GM19043 (cell line): ENCODE results near the gene ASF1A.
"Not testable (repeated sequence)": the region's sequence is repeated elsewhere in the genome, so short reads cannot be mapped to it uniquely, and the experiment has no call there.

Experiments used
- ATAC-seq: cut with Tn5 transposase; IDR thresholded peaks from one replicate; pipeline ENCODE4 v1.9.1; 2021; ENCODE audit warnings: low read depth; ENCODE audit not compliant: unreplicated experiment

Gene ASF1A

DNA sequence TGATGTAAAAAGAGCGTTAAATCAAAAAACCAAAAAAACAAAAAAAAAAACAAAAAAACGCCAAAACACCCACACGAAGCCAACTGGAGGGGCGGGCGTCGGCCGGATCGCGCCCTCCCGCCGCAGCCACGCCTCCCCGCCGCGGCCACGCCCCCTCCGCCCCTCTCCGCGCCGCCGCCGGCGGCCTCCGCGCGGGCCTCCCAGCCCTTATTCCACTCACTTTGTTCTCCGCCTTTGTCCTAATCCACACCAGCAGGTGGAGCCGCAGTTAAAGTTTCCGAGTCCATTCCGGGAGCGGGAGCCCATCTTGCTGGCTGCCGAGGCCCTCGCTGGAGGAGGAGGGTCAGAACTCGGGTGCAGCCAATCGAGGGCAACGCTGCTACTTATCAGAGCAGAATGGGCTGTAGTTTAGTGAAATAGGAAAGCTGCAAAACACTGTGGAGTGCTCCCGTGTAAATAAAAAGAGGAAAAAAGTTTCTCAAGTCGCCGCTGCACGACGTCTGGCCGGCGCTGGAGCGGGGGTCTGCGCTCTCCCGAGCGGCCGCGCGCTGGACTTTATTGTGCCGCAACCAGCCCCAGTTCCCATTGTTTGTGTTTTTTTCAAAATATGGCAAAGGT is at the start of gene ASF1A:
TSS of gene ASF1A (plus strand) at position 346 of the 618 bp plus-strand sequence. CDS start at position 608, 262 bp downstream.
- ATAC-seq: peak; percentile 63

DNA sequence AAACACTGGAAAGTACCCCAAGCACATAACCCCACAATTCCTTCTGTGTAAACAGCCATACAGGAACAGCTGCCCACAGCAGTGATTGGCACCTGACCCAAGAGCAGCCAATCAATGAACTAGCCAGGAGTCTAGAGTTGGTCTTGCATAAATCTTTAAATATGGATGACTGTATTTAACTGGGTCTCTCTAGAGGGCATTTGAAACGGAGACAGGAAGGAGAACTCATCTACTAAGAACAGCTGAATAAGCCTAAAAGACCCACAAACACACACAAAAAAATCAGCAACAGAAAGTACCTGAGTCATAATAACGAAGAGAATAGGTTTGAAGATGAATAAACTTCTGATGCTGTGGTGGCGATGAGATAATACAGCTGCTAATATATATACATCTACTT is 49.0 kb upstream of the ASF1A start:
- ATAC-seq: peak; percentile 54

DNA sequence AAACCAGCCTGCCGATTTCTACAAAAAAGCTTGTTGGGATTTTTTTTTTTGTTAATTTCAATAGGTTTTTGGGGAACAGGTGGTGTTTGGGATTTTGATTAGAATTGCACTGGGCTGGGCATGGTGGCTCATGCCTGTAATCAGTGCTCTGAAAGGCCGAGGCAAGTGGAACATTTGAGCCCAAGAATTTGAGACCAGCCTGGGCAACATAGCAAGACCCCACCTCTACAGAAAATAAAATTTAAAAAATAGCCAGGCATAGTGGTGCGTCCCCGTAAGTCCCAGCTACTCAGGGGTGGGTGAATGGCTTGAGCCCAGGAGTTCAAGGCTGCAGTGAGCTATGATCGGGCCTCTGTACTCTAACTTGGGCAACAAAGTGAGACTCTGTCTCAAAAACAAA is 40.5 kb upstream of the ASF1A start:
- no peak for ATAC-seq

DNA sequence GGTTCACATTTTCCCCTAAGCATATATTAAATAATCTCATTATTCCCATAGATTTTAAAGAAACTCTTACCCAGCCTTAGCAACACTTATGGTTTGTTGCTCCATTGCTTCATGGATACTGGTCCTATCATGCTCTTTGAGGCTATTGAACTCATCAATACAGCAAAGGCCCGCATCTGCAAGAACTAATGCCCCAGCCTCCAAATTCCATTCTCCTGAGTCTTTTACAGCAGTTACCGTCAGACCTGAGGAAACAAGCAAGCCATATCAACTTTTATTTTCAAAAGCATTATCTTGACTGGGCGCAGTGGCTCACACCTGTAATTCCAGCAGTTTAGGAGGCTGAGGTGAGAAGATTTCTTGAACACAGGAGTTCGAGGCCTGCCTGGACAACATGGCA is 37.7 kb upstream of the ASF1A start:
- no peak for ATAC-seq

DNA sequence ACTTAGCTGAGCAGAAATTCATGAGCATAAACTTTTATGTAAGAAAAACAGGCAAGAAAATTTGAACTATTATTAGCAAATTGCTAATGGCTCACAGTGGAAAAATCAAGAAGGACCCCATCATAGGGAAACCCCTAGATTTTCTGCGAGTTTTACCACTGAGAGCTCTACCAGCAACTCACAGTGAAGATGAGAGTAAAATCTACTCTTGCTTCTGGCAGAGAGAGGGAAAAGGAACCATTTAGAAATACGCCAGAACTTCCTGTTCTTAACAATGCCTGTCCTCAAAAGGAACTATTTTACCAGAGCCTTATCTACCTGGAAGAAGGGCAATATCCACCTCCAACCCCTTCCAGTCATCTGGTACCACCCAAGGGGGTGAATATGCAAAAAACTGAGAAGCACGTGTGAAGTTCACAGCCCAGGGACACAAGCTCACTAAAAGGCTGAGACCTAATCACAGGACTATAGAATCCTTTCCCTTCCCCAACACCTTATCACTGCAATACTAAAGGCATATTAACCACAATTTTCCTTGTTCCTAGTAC is 34.4 kb upstream of the ASF1A start:
- ATAC-seq: no peak

DNA sequence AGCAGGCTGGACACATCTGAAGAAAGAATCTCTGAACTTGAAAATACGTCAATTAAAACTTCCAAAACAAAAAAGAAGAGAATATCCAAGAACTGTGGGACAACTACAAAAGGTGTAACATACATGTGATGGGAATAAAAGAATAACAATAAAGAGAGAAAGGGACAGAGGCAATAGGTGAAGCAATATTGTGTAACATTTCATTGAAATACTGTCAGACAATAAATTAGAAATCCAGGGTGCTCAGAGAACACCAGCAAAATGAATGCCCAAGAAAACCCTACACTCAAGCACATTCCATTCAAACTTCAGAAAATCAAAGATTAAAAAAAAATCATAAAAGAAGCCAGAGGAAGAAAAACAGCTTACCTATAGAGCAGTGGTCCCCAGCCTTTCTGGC is 33.6 kb upstream of the ASF1A start:
- no peak for ATAC-seq

DNA sequence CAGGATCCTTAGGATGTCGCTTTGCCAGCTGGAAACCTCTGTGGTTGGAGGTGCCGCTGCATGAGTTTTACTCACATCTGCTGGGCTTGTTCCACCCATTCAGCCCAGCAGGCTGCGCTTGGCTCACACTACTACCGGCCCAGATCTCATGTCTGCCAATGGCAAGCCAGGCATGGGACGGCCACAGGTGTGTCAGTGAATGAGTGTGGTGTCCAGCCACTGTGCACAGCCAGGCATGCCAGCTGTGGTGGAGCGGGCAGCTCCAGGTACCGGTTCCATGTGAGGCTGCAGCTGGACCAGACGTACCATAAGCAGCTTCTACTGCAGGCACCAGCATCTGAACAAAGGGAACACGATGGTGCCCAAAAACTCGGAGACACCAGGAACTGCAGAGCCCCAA is 33.1 kb upstream of the ASF1A start:
- no peak for ATAC-seq

DNA sequence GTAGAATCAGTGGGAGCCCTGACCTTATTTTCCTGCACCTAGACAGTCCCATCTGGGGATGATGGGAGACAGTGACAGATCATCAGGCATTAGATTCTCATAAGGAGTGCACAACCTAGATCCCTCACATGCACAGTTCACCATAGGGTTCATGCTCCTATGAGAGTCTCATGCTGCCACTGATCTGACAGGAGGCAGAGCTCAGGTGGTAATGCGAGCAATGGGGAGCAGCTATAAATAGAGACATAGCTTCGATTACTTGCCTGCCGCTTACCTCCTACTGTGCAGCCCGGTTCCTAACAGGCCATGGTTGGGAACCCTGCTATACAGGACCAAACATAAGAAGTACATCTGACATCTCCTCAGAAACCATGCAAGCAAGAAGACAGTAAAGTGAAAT is 31.5 kb upstream of the ASF1A start:
- ATAC-seq: no peak

DNA sequence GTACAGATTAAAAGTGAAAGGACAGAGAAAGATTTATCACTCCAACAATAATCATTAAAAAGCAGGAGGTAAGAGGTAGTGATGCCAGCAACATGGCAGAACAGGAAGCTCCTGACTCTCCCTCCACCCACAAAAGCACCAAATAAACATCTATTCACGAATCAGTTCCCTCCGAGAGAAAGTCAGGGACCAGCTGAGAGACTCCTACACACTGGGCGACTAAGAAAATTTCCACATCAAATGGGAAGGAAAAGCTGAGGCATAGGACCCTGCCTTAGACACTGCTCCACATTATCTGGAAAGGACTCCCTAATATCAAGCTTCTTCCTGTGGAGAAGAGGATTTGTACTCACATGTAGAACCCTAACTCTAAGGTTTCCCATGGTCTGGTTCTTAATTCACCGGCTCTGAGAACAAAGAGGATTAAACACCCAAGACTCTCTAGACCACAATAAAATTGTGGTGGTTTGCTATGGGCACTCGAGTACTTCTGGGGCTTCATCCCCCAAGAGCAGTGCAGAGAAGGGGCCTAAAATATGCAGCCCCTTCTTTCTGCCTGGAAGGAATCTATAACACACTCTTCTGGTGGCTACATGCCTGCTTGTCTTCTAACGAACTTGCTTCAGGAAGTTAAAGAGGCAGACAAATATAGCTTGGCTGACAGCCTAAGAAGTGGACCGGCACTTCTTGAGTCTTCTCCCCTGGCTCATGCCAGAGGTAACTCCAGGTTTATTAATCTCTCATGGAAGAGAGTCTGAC is 29.4 kb upstream of the ASF1A start:
- no peak for ATAC-seq

DNA sequence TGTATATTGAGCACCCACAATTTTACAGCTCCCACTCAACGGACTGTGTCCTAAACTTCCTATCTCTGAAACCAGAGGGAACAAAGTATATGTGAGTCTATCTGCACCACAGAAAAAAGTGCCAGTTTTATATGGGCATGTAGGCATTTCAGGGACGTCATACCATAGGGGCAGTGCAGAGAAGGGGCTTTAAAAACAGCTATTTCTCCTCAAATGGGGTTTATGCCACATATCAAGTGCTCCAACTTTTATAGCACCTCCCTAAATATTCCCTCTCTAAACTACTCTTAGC is 28.9 kb upstream of the ASF1A start:
- no peak for ATAC-seq

DNA sequence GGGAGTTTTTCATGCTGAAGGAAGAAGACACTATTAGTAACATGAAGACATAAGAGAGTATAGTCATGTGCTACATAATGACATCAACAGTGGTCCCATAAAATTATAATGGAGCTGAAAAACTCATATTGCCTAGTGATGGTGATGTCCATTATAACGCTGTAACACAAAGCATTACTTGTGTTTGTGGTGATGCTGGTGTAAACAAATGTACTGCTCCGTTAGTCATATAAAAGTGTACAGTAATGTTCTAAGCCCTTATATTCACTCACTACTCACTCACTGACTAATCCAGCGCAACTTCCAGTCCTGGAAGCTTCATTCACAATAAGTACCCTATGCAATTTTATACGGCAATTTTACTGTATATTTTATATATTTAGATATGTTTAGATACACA is 26.8 kb upstream of the ASF1A start:
- ATAC-seq: no peak

DNA sequence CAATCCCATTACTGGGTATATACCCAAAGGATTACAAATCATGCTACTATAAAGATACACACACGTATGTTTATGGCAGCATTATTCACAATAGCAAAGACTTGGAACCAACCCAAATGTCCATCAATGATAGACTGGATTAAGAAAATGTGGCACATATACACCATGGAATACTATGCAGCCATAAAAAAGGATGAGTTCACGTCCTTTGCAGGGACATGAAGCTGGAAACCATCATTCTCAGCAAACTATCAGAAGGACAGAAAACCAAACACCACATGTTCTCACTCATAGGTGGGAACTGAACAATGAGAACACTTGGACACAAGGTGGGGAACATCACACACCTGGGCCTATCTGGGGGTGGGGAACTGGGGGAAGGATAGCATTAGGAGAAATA is 25.1 kb upstream of the ASF1A start:
- ATAC-seq: not testable (repeated sequence)

DNA sequence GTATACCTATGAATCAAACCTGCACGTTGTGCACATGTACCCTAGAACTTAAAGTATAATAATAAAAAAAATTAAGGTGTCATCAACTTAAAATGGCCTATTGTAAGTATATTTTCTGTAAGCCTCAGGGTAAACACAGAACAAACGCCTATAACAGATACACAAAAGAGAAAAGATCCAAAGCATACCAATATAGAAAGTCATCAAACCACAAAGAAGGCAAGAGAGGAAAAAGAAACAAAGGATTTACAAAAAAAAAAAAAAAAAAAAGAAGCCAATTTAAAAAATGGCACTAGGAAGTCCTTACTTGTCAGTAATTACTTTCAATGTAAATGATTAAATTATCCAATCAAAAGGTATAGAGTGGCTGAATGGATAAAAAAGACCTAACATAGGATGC is 24.6 kb upstream of the ASF1A start:
- ATAC-seq: no peak

DNA sequence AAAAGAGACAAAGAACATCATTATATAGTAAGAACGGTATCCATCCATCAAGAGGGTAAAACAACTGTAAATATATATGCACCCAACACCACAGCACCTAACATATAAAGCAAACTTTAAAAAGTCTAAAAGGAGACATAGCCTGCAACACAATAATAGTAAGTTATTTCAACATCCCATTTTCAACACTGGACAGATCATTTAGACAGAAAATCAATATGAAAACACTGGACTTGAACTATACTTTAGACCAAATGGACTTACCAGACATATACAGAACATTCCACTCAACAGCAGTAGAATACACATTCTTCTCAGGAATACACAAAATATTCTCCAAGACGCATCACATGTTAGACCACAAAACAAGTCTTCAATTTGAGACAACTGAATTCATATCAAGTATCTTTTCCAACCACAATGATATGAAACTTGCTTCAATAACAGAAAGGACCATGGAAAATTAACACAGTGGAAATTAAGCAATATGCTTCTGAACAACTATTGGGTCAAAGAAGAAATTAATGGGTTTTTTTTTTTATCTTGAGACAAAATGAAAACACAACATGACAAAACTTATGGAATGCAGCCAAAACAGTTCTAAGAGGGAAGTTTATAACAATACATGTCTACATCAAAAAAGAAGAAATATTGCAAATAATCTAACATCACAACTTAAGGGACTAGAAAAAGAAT is 23.9 kb upstream of the ASF1A start:
- ATAC-seq: no peak

DNA sequence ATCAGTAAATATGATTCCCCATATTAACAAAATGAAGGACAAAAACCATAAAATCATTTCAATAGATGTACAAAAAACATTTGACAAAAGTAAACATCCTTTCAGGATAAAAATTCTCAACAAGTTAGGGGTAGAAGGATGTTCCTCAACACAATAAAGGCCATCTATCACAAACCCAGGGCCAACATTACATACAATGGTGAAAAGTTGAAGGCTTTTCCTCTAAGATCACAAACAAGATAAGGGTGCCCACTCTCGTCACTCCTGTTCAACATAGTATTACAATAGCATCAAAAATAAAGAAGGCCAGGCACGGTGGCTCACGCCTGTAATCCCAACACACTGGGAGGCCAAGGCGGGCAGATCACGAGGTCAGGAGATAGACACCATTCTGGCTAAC is 22.6 kb upstream of the ASF1A start:
- ATAC-seq: no peak

DNA sequence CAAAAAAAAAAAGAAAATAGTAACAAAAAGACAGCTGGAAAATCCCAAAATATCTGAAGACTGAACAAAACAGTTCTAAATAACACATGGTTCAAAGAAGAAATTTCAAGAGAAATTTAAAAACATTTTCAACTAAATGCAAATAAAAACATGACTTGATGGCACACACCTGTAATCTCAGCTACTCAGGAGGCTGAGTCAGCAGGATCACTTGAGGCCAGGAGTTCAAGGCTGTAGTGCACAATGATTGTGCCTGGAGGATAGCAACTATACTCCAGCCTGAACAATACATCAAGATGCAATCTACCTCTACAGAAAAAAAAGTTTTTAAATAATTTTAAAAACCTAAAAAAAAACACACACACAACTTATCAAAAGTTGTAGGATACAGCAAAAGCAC is 21.6 kb upstream of the ASF1A start:
- ATAC-seq: no peak

DNA sequence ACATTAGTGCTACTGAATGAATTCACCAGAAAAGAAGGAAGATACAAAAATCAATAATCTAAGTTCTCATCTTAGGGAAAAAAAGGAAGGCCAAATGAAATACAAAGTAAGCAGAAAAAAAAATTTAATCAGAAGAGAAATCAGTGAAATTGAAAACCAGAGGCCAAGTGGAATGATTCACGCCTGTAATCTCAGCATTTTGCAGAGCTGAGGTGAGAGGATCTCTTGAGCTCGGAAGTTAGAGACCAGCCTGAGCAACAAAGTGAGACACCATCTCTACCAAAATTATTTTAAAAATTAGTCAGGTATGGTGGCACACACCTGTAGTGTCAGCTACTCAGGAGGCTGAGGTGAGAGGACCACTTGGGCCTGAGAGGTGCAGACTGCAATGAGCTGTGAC is 21.2 kb upstream of the ASF1A start:
- ATAC-seq: no peak

DNA sequence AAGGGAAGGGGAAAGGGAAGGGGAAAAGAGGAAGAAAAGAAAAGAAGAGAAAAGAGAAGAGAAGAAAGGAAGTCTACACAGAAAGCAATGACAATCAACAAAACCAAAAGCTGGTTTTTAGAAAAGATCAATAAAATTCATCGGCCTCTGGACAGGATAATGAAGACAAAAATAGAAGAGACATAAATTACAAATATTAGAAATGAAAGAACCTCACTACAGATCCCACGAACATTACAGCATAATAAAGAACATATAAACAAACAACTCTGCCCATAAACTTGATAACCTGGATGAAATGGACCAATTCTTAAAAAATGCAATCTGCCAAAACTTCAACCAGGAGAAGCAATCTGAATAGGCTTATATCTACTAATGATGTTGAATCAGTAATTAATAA is 20.7 kb upstream of the ASF1A start:
- ATAC-seq: no peak

DNA sequence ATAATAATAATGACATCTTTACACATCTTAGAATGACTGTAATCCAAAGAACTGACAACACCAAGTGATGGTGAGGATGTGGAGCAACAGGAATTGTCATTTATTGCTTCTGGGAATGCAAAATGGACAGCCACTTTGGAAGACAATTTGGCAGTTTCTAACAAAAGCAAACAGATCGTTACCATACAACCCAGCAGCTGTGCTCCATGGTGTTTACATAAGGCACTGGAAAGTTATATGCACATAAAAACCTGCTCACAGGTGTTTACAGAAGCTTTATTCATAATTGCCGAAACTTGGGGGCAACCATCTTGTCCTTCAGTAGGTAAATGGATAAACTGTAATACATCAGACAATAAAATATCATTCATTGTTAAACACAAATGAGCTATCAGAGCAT is 18.3 kb upstream of the ASF1A start:
- no peak for ATAC-seq

DNA sequence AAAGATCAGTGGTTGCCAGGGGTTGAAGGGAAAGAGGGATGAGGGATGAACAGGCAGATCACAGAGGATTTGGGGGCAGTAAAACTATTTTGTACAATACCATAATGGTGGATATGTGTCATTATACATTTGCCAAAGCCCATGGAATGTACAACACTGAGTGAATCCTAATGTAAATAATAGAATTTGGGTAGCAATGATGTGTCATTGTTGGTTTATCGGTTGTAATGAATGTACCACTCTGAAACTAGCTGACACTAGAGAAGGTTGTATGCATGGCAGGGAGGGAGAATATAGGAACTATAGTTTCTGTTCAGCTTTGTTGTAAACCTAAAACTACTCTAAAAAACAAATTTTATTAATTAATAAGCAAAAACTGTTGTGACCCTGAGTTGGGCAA is 17.8 kb upstream of the ASF1A start:
- no peak for ATAC-seq

DNA sequence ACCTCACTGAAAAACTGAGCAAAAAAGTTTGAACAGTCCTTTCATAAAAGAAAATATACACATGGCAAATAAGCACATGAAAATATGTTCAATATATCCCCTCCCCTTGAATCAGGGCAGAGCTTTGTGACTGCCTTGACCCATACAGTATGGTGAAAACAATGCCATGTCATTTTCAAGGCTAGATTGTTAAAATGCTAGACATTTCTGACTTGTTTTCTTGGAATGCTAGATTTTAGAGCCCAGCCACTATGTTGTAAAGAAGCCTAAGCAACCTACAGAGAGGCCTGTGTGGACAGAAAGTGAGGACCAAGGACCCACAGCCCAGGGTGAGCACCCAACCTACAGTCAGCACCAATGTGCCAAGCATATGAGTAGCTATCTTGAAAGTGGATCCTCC is 17.1 kb upstream of the ASF1A start:
- ATAC-seq: no peak

DNA sequence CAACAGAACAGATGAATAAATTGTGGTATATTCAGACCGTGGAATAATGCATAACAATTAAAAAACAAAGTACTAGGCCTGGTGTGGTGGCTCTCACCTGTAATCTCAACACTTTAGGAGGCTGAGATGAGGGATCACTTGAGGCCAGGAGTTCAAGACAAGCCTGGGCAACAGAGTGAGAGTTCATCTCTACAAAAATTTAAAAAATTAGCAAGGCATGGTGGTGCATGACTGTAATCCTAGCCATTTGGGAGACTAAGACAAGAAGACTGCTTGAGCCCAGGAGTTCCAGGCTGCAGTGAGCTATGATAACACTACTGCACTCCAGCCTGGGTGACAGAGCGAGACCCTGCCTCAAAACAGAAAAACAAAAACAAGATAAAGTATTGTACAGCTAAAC is 16.1 kb upstream of the ASF1A start:
- ATAC-seq: no peak
